ENCODE data around the gene PIGK. TPM values are rescaled to one million over a fixed set of nuclear protein-coding genes. Genes with fewer than 3 reads are reported as not detected.

PIGK gene
- total RNA-seq, 1 experiment from 2014 or later = 21.5 TPM

DNA sequence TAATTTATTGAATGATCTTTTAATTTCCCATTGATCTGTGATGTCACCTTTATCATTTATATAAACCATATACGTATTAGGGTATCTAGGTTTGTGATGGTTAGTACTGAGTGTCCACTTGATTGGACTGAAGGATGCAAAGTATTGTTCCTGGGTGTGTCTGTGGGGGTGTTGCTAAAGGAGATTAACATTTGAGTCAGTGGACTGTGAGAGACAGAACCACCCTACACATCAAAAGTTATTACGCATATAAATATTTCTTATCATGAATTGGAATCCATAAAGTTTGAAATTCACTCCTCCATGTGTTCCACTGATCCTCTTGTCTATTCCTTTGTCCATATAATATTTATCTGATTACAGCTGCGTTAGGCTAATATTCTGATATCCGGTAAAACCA, 100.5 kb downstream of the PIGK start:
- Histone ChIP-seq H3K27me3 (ENCODE audit: insufficient read depth, low read depth) (no peaks in the 10 kb centered on the region), H3K79me2 (ENCODE audit: low read depth) (no peaks in the 10 kb centered on the region), H3K4me3 (no peak overlapping the region), H3F3A (ENCODE audit: insufficient read depth, low read depth) (no peaks in the 10 kb centered on the region), H3K27ac (no peak overlapping the region), H4K20me1 (ENCODE audit: insufficient read depth) (no peaks in the 10 kb centered on the region; the same call in 1 of the 2 replicates), H3K4me2 (no peak overlapping the region), H3K4me1 (replicated peaks; ENCODE audit: insufficient read depth) (no peaks in the 10 kb centered on the region), H3K9me2 (ENCODE audit: insufficient read depth) (no peaks in the 10 kb centered on the region), H3K9me3 (ENCODE audit: insufficient read depth, low read depth) (no peaks in the 10 kb centered on the region), H3K36me3 (ENCODE audit: low read depth) (no peaks in the 10 kb centered on the region), H2AFZ (no peak overlapping the region)
- ChIA-PET CTCF (no interaction called here), POLR2A (ENCODE audit: unreplicated experiment) (interaction anchor here (0.7 kb wide), 1 partner anchor 87 kb away, joined by 3 read pairs; no protein-coding TSS in a partner anchor)
- no peak for TF ChIP-seq EZH2 (IDR thresholded peaks at IDR 0.05; ENCODE audit: low read depth)
- TF ChIP-seq, protein P1, sequence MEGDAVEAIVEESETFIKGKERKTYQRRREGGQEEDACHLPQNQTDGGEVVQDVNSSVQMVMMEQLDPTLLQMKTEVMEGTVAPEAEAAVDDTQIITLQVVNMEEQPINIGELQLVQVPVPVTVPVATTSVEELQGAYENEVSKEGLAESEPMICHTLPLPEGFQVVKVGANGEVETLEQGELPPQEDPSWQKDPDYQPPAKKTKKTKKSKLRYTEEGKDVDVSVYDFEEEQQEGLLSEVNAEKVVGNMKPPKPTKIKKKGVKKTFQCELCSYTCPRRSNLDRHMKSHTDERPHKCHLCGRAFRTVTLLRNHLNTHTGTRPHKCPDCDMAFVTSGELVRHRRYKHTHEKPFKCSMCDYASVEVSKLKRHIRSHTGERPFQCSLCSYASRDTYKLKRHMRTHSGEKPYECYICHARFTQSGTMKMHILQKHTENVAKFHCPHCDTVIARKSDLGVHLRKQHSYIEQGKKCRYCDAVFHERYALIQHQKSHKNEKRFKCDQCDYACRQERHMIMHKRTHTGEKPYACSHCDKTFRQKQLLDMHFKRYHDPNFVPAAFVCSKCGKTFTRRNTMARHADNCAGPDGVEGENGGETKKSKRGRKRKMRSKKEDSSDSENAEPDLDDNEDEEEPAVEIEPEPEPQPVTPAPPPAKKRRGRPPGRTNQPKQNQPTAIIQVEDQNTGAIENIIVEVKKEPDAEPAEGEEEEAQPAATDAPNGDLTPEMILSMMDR (conservative IDR thresholded peaks at IDR 0.05) = no peak
- no peak for DNase-seq
- no TSS peak for BruUV-seq (replicated peaks)
- intact Hi-C loops (cut with micrococcal nuclease; ENCODE audit: unreplicated experiment) = no loop called here

DNA sequence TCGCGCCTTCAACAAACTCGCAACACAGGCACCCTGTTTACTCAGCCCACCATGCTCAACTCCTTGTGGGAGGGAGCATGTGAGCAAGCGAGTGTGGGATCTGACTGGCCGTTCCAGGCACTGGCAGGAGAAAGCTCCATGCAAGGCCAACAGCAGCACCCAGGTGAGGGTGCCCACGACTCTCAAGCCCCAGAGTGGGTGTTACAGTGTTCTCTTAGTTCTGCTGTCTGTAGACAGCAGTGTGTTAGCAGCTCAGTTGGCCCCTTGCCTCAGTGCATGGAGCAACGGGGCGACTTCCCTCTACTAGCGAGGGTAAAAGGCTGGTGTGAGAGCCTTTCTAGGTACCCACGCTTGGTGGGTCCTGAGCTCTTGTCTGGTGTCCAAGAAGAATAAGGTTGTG, 114.6 kb downstream of the PIGK start:
- no peak for DNase-seq
- H3F3A ChIP-seq (ENCODE audit: insufficient read depth, low read depth) = no peaks in the 10 kb centered on the region
- no peak overlapping the region for H3K27ac ChIP-seq
- H2AFZ ChIP-seq = no peak overlapping the region
- no peaks in the 10 kb centered on the region for H4K20me1 ChIP-seq (ENCODE audit: insufficient read depth)
- H3K27me3 ChIP-seq (ENCODE audit: insufficient read depth, low read depth) = no peaks in the 10 kb centered on the region
- TF ChIP-seq, protein P1 (conservative IDR thresholded peaks at IDR 0.05) = no peak
- TF ChIP-seq EZH2 (IDR thresholded peaks at IDR 0.05; ENCODE audit: low read depth) = no peak
- no peak overlapping the region for H3K4me3 ChIP-seq
- H3K79me2 ChIP-seq (ENCODE audit: low read depth) = no peaks in the 10 kb centered on the region
- no peak overlapping the region for H3K4me2 ChIP-seq
- no peaks in the 10 kb centered on the region for H3K9me3 ChIP-seq (ENCODE audit: insufficient read depth, low read depth)
- no peaks in the 10 kb centered on the region for H3K4me1 ChIP-seq (replicated peaks; ENCODE audit: insufficient read depth)
- no peaks in the 10 kb centered on the region for H3K36me3 ChIP-seq (ENCODE audit: low read depth)
- ChIA-PET CTCF (no interaction called here), POLR2A (ENCODE audit: unreplicated experiment) (no interaction called here)
- no peaks in the 10 kb centered on the region for H3K9me2 ChIP-seq (ENCODE audit: insufficient read depth)
- BruUV-seq (replicated peaks) = no TSS peak
- intact Hi-C loops (cut with micrococcal nuclease; ENCODE audit: unreplicated experiment) = no loop called here

DNA sequence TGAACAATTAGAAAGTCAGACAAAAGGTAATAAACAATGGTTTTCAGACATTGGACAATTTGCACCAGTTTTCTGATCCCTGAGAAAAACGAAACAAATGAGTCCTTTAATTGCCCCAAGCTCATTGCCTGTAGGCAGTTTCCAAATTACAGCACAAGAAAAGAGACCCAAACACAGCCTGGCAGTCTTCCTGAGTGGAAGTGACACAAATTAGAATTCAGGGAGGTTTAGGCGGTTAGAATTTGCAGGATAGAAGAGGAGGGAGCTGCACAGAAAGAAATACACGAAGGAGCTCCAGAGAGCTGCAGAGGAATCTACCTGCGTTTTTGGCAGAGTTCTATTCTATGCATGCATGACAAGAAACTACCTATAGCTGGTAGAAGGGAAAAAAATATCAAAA, 115.7 kb downstream of the PIGK start:
- Histone ChIP-seq H3F3A (ENCODE audit: insufficient read depth, low read depth) (no peaks in the 10 kb centered on the region), H2AFZ (no peak overlapping the region), H3K4me3 (no peak overlapping the region), H3K9me3 (ENCODE audit: insufficient read depth, low read depth) (no peaks in the 10 kb centered on the region), H3K4me1 (replicated peaks; ENCODE audit: insufficient read depth) (no peaks in the 10 kb centered on the region), H3K9me2 (ENCODE audit: insufficient read depth) (no peaks in the 10 kb centered on the region), H3K27me3 (ENCODE audit: insufficient read depth, low read depth) (no peaks in the 10 kb centered on the region), H3K27ac (no peak overlapping the region), H3K36me3 (ENCODE audit: low read depth) (no peaks in the 10 kb centered on the region), H3K4me2 (no peak overlapping the region), H3K79me2 (ENCODE audit: low read depth) (no peaks in the 10 kb centered on the region), H4K20me1 (ENCODE audit: insufficient read depth) (no peaks in the 10 kb centered on the region)
- POLR2A ChIA-PET (ENCODE audit: unreplicated experiment) = no interaction called here
- no peak for DNase-seq
- TF ChIP-seq, protein P1 (conservative IDR thresholded peaks at IDR 0.05) = no peak
- no peak for TF ChIP-seq EZH2 (IDR thresholded peaks at IDR 0.05; ENCODE audit: low read depth)
- BruUV-seq (replicated peaks) = no TSS peak
- intact Hi-C loops (cut with micrococcal nuclease; ENCODE audit: unreplicated experiment) = no loop called here
- CTCF ChIA-PET = no interaction called here
